K562 treated with DMSO at 1 percent for 48 hours (cell line): ENCODE data around the gene PSTPIP1. TPM values are rescaled to one million over a fixed set of nuclear protein-coding genes. Genes with fewer than 3 reads are reported as not detected.

Experiments
- total RNA-seq: library from RNA; unstranded; fragments of 300-600 nt; gene quantifications from 2 replicates; pipeline ENCODE4 v1.2.3, GENCODE V29; 2022; ENCODE audit warnings: low replicate concordance; ENCODE audit errors: extremely low read depth

The PSTPIP1 gene
- not detected in 2 replicates for total RNA-seq

DNA sequence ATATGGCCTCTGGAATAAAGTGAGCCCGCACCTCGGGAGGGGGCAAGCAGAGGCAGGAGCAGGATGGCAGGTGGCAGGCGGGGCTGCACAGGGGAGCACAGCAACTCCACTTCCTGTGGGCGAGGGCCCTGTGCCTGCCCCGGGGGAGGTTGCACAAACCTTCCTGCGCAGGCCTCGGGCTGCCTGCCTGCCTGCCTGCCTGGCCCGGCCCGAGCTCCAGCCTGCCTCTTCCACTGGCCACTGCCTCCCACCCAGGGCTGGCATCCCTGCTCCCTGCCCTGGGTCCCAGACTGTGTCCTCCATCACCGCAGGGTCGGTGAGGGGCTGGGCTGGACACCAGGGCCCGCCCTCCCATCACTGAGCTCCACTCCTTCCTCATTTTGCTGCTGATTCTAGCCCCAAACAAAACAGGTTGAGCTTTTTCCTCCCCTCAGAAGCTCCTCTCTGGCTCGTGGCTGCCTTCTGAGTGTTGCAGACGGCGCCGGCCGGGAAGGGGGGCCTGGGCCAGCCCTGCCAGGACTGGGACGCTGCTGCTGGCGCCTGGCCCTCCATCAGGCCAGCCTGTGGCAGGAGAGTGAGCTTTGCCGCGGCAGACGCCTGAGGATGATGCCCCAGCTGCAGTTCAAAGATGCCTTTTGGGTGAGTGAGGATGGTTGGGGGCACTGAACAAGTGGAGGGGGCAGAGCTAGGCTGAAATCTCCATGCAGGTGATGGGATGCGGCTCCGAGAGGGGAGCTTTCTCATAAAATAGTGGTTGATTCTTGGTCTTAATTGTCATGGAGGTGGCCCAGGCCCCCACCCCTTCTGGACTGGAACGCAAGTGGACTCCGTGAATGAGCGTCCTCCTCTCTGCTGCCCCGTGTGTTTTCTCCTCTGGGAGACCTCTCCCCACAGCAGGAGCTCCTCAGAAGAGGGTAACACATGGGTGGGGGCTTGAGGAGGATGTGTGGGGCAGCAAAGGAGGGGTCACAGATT is at the start of gene PSTPIP1:
TSS of gene PSTPIP1 (plus strand) at position 156 of the 975 bp plus-strand sequence. CDS start at position 604, 448 bp downstream.

DNA sequence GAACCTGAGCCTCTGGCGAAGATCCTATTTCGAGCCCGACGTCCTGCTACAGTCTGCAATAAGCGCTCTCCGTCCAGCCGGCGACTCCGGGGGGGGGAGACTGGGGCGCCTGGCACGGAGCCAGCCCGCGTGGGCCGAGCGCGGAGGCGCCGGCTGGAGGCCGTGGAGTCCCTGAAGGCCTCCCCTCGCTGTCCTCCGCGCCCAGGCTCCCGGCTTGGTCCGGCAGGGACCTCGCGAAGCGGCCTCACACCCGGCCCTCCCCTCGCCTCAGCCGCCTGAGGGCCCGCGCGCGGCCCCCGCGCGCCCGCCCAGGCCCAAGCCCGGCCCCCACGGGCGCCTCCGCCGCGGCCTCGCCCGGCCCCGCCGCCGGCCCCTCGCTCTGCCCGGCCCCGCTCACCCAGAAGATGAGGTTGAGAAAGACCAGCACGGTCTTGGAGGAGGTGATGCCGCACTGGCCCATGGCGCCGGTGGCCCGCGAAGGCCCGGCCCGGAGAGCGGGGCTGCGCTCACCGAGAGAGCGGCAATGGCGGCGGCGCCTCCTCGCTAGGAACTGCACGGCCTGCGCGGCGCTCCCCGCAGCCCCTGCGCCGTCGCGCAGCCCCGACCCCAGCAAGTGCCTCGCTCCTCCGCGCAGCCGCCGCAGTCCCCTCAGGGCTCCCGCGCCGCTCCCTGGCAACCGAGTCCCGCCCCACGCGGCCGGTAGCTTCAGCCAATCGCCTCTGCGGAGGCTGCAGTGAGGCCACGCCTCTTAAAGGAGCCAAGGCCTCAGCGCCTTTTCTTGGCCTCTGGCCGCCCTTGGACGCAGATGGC is 75.8 kb downstream of the PSTPIP1 start, which contains the start of gene TSPAN3:
TSS of gene TSPAN3 (minus strand) at position 615 of the 810 bp plus-strand sequence. CDS start at position 460, 155 bp downstream.

Other genes starting within 250 kb of the PSTPIP1 start
- gene SCAPER, start 89.8 kb upstream of the PSTPIP1 start, total RNA-seq: not detected in 2 replicates
- not detected in 2 replicates for gene RCN2, start 63.4 kb upstream of the PSTPIP1 start, total RNA-seq
- 767 TPM in 1 of 2 replicates, not detected in the other for gene TSPAN3, start 76.0 kb downstream of the PSTPIP1 start, total RNA-seq